SKM-1 treated with dmso at 0.1 percent for 144 hours (cell line): ENCODE data around the gene FEN1.
A peak's percentile ranks its signal among the peaks of the same experiment; 100 is the strongest.

Experiments used
- DNase-seq: peaks from one replicate; lab custom pipeline; 2025; ENCODE audit not compliant: unreplicated experiment; lab: John Stamatoyannopoulos, UW

FEN1 gene

DNA sequence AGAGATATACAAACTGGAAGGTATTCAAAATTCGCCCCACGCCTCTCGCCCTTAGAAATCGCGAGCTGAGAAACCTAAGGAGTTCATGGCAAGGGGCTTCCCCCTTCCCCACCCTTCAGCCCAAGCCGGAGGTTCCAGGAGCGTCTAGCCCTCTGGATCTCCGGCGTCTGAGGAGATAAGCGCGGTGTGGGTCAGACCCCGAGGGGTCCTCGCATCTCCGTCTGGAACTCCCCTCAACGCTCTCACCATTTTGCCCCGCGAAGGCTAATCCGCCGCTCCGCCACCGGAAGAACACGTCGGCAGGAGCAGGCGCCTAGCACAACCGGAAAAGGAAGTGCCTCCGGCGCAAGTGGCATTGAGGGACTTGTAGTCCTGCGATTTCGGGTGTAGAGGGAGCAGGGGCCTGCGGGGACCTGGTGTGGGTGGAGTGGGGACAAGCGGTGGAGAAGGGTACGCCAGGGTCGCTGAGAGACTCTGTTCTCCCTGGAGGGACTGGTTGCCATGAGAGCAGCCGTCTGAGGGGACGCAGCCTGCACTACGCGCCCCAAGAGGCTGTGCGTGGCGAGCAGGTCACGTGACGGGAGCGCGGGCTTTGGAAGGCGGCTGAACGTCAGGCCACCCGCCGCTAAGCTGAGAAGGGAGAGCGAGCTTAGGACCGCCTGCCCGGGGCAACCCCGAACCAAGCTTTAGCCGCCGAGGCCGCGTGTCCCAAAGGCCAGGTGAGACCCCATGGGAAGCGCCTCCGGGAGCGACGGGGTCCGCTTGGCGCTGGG is at the start of gene FEN1, which contains the start of gene TMEM258:
FEN1 (plus strand) TSS at position 602 of the 773 bp plus-strand sequence. CDS start 2,451 bp downstream, outside the sequence.
TMEM258 (minus strand) TSS at position 290 of the 773 bp plus-strand sequence; CDS start at position 249, 41 bp downstream.
- peak; percentile 94 for DNase-seq

DNA sequence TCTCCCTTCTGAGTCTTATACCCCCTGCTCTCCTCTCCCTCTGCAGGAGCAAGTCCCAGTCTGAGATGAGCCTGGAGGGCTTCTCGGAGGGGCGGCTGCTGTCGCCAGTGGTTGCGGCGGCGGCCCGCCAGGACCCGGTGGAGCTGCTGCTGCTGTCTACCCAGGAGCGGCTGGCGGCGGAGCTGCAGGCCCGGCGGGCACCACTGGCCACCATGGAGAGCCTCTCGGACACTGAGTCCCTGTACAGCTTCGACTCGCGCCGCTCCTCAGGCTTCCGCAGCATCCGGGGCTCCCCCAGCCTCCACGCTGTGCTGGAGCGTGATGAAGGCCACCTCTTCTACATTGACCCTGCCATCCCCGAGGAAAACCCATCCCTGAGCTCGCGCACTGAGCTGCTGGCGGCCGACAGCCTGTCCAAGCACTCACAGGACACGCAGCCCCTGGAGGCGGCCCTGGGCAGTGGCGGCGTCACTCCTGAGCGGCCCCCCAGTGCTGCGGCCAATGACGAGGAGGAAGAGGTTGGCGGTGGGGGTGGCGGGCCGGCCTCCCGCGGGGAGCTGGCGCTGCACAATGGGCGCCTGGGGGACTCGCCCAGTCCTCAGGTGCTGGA is 49.1 kb upstream of the FEN1 start:
- DNase-seq = no peak

DNA sequence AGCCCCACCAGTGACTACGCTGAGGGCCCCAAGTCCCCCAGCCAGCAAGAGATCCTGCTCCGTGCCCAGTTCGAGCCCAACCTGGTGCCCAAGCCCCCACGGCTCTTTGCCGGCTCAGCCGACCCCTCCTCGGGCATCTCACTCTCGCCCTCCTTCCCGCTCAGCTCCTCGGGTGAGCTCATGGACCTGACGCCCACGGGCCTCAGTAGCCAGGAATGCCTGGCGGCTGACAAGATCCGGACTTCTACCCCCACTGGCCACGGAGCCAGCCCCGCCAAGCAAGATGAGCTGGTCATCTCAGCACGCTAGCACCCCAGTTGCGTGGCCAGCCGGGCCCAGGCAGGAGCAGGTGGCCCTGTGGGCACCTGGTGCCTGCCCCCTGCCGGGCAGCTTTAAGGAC is 48.5 kb upstream of the FEN1 start:
- no peak for DNase-seq

- no peak for DNase-seq
These were observed 48.0 kb upstream of the FEN1 start for GRCh38 chr11:61744609-61745156.

DNA sequence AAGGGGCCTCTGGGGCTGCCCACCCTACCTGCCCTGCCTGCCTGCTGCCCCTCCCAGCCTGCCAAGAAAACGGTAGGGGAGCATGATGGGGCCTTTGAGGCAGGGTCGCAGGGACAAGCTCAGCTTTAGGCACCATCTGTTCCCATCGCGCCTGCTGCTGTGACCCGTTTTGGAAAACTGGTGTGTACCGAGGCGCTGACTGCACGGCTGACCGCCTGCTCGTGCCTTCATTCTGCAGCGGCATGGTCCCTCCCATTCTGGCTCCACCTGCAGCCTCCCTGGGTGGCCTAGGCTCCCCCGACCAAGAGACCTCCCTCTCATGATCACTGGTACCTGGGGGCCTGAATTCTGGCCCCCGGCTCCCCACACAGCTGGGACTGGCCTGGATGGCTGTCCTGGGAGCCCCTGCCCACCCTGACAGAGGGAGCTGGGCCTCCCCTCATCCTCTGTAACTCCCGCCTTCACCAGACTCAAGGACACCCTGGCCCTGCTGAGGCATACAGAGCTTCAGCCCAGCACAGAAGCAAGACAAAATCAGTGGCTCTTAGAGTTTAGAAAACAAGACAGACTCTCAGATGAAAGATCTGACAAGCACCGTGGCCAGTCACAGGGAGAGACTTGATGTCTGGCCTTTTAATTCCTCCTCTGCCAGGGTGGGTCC is 46.8 kb upstream of the FEN1 start:
- DNase-seq = no peak

DNA sequence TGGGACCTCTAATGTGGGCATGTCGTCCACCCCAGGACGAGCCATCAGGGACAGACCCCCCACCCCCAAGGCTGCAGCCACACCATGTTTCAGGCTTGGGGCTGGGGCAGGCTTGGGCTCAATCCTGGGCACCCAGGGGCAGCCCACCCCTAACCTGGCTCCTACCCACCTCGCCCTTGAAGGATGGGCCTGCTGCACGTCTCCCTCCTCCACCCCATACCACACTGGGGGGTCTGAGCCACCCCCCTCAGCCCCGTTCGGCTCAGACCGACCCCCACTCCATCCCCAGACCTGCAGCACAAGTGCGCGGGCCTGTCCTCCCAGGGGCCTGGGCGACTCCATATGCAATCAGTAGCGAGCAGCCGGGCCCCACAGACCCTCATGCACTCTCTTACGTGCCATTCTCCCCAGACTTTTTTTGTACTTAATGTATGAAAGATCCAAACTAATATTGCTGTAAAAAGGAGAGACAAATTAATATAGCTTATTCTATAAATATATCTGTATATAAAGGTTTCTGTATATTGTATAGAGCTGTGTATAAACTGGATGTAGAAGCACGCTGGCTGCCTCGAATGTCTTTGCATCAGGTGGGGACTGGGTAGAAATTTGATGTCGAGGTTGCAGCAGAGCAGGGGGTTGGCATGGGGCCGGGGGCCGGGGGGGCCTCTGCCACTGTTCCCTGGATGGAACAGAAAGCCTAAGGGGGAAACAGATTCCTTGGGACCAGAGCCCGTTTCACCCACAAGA is 46.1 kb upstream of the FEN1 start:
- DNase-seq = no peak

GRCh38 chr11:61747192-61747966 is 45.3 kb upstream of the FEN1 start:
- DNase-seq = peak; percentile 40

GRCh38 chr11:61747967-61748285 is 44.8 kb upstream of the FEN1 start:
- DNase-seq = no peak

GRCh38 chr11:61749591-61750217 is 43.0 kb upstream of the FEN1 start:
- DNase-seq = no peak

GRCh38 chr11:61750631-61751273 is 42.0 kb upstream of the FEN1 start:
- no peak for DNase-seq

DNA sequence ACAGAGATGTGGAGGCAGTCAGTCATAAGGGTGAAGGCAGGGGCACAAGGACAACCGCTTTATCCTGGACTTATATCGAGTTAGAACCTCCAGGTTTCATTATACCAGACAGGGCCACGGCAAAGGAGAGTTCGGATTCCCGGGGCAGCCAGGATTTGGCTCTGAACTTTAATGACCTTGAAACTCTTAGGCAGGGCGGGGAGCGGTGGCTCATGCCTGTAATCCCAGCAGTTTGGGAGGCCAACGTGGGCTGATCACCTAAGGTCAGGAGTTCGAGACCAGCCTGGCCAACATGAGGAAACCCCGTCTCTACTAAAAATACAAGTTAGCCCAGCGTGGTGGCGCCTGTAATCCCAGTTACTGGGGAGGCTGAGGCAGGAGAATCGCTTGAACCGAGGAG is 41.3 kb upstream of the FEN1 start:
- DNase-seq = no peak

DNA sequence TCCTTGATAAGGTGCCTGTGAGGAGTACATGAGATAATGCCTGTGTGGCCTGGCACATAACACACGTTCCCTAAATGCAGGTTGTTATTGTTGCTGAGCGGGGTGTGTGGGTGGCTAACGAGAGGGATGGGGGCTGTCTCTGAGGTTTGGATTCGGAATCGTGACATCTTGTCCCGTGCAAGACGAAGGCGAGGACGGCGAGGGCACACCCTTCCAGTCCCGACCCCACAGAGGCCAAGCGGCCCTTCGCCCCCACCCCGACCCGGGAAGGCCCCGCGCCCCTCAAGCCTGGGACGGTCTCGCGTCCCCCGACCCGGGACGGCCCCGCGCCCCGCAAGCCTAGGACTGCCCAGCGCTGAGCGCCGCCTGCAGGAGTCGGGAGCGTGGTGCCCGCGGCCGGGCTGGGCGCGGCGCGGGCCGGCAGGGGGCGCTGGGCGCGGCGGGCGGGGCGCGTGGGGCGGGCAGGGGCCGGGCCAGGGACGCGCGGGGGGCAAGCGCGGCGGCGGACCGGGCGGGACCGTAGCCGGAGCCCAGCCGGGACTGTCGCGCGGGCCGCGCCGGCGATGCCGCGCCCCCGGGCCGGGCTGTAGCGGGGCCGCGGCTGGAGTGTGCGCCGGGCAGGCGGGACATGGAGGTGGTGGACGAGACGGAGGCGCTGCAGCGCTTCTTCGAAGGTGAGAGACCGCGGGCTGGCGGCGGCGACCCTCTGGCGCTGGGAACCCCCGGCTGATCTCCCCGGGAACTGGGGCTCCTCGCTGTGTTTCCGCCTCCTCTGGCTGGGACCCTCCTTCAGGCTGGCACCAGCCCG is 40.4 kb upstream of the FEN1 start, which contains the start of gene MYRF:
MYRF (plus strand) TSS at position 520 of the 808 bp plus-strand sequence; CDS start at position 629, 109 bp downstream.
- peak; percentile 26 for DNase-seq

DNA sequence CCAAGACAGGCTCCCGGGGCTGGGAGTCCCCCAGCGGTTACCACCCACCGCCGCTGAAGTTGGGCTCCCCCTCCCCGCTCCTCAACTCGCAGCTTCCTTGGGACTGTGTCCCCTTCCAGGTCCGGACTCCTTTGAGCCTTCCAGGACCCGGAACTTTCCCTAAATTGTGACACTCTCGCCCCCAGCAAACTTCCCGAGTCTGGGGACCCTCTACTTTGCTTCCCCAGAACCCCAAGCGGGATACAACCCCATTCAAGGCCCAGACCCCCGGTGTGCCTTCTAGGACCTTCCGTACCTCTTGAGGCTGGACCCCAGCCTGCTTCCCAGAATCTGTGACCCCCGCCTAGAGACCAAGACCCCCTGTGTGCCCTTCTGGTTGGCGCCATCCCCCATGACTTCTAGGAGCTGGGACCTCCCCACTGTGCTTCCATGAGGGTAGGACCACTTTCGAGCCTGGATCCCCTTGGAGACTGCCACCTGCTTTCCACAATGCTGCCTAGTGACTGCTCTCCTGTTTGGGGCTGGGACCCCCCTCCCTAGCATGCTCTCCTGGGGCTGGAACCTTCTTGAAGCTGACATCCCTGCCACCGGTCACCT is 39.7 kb upstream of the FEN1 start:
- DNase-seq = no peak

DNA sequence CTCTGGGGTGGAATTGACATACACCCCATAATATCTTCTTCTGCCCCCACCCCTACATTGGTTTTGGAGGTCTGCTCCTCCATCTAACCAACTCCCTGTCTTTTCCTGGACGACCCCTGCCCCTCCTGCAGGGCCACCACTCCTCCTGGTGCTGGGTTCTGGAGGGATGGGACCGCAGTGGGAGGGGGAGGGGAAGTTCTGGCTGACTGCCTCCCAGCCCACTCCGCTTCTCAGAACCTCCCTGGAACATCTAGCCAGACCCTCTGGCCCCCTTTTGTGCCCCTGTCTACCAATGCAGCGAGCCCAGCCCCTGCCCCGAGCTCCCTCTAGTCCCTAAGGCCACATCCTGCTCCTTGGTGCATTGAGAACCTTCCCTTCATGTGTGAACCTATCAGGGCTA is 39.0 kb upstream of the FEN1 start:
- no peak for DNase-seq

DNA sequence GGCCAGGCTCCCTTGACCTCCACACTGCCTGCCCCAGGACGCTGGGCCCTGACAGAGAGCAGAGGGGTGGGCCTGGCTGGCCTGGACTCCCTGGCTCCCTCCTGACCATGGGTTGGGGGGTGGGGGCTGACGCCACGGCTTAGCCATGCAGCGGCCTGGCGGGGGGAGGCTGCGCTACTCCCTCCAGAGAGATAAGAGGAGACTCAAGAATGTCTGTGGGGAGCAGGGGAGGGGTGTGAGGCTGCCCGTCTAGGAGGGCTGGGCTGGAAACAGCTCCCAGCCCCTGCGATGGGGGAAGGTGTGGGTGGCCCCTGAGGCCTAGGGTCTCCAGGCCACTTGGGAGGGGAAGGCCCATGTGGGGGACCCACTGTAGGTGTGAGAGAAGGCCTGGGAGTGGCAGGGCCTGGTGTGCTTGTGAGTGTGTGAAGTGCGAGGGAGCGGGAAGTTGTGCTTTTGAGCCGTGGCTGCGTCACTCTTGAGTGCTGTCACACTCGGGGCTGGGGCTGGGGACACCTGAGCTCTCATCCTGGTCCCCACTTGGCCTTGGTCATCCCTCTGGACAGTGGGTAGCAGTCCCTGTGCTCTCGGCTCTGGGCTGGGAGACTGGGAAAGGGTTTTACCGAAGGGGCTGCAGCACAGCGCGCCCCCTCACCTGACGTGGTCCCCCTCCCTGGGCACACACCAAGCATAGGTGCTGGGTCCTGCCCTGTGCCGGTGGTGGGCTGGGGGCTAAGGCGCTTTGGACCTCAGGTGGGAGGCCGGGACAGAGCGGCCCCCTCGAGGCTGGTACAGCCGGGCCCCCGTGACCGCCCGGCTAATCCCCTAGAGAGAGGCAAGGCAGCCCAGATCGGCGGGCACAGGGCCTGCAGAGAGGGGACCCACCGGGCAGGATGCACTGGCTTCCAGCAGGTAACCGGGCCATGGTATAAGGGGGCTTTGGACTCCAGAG is 37.9 kb upstream of the FEN1 start:
- no peak for DNase-seq

GRCh38 chr11:61756147-61756451 is 36.6 kb upstream of the FEN1 start:
- DNase-seq = no peak
